WTC11 (cell line): Measurements from ENCODE around the gene BTBD1. TPM values are rescaled to one million over a fixed set of nuclear protein-coding genes. Genes with fewer than 3 reads are reported as not detected.
A peak's percentile ranks its signal among the peaks of the same experiment; 100 is the strongest.

ENCODE experiments used
- ATAC-seq: fragments of 200-7000 bp; cut with Tn5 transposase; 2 replicates; pipeline ENCODE4 v1.10.0; 2021; ENCODE audit warnings: mild to moderate bottlenecking, moderate library complexity
- CTCF ChIA-PET: fragments of 300-600 bp; sonication (Branson Sonifier 250); formaldehyde crosslinking; loops from one replicate; lab custom pipeline; 2021; ENCODE audit warnings: antibody characterized with exemption; lab: Charles Lee
- POLR2A ChIA-PET: fragments of 350-600 bp; sonication (Branson Sonifier 250); formaldehyde crosslinking; loops from one replicate; lab custom pipeline; 2021; ENCODE audit warnings: antibody characterized with exemption; lab: Charles Lee
- DNase-seq: peaks from one replicate; pipeline ENCODE4 v3.0.0; 2021; ENCODE audit warnings: low spot score
- H3K27ac Mint-ChIP-seq: 2 replicates; pipeline ENCODE4 v1.8.0; 2021; ENCODE audit warnings: mixed read lengths
- H3K27me3 Mint-ChIP-seq: 2 replicates; pipeline ENCODE4 v1.8.0; 2021; ENCODE audit warnings: low read depth, mild to moderate bottlenecking, moderate library complexity, mixed read lengths
- H3K36me3 Mint-ChIP-seq: 2 replicates; pipeline ENCODE4 v1.8.0; 2021; ENCODE audit warnings: mixed read lengths
- H3K4me1 Mint-ChIP-seq: 2 replicates; pipeline ENCODE4 v1.8.0; 2022; ENCODE audit warnings: mixed read lengths
- H3K4me3 Mint-ChIP-seq: 2 replicates; pipeline ENCODE4 v1.8.0; 2021; ENCODE audit warnings: mild to moderate bottlenecking, moderate library complexity, mixed read lengths
- H3K9me3 Mint-ChIP-seq: 2 replicates; pipeline ENCODE4 v1.8.0; 2021; ENCODE audit warnings: mixed read lengths
- CBFB ChIP-seq: sonication (generic); formaldehyde crosslinking; IDR thresholded peaks from 2 replicates; pipeline ENCODE4 v1.8.1; 2022; ENCODE audit warnings: mild to moderate bottlenecking, low read depth, missing genetic modification reagents
- CREM ChIP-seq: sonication (generic); formaldehyde crosslinking; IDR thresholded peaks from 2 replicates; pipeline ENCODE4 v1.8.1; 2022; ENCODE audit warnings: mild to moderate bottlenecking, missing genetic modification reagents, moderate library complexity
- ESRRA ChIP-seq: sonication (generic); formaldehyde crosslinking; IDR thresholded peaks from 2 replicates; pipeline ENCODE4 v1.8.1; 2022; ENCODE audit warnings: mild to moderate bottlenecking, missing genetic modification reagents, borderline replicate concordance
- FOXK1 ChIP-seq: sonication (generic); formaldehyde crosslinking; IDR thresholded peaks from 2 replicates; pipeline ENCODE4 v1.8.0; 2022; ENCODE audit warnings: mild to moderate bottlenecking, moderate library complexity, missing genetic modification reagents
- GABPB1 ChIP-seq: sonication (generic); formaldehyde crosslinking; IDR thresholded peaks from 2 replicates; pipeline ENCODE4 v1.8.1; 2023; ENCODE audit warnings: mild to moderate bottlenecking, missing genetic modification reagents
- NR1H2 ChIP-seq: sonication (generic); formaldehyde crosslinking; IDR thresholded peaks from 2 replicates; pipeline ENCODE4 v1.9.0; 2021; ENCODE audit warnings: mild to moderate bottlenecking, moderate library complexity, missing genetic modification reagents
- SMAD3 ChIP-seq: sonication (generic); formaldehyde crosslinking; IDR thresholded peaks from 2 replicates; pipeline ENCODE4 v1.8.0; 2022; ENCODE audit warnings: missing genetic modification reagents, mild to moderate bottlenecking, borderline replicate concordance
- ZNF138 ChIP-seq: sonication (generic); formaldehyde crosslinking; conservative IDR thresholded peaks from 2 replicates; pipeline ENCODE4 v1.8.1; 2022; ENCODE audit warnings: mild to moderate bottlenecking, moderate library complexity, missing genetic modification reagents
- total RNA-seq: library from RNA; stranded (reverse); gene quantifications from 3 replicates; pipeline ENCODE4 v1.2.3, GENCODE V29; 2021
- TF ChIP-seq, protein P1 (sequence below): sonication (generic); formaldehyde crosslinking; IDR thresholded peaks from 2 replicates; pipeline ENCODE4 v1.8.1; 2023; ENCODE audit warnings: mild to moderate bottlenecking, missing genetic modification reagents, moderate library complexity
- TF ChIP-seq, protein P2 (sequence below): sonication (generic); formaldehyde crosslinking; conservative IDR thresholded peaks from 2 replicates; pipeline ENCODE4 v1.8.1; 2023; ENCODE audit warnings: mild to moderate bottlenecking, low read depth, missing genetic modification reagents, moderate library complexity
- TF ChIP-seq, protein P3 (sequence below): sonication (generic); formaldehyde crosslinking; IDR thresholded peaks from 2 replicates; pipeline ENCODE4 v1.8.0; 2022; ENCODE audit warnings: mild to moderate bottlenecking, missing genetic modification reagents
- TF ChIP-seq, protein P4 (sequence below): sonication (generic); formaldehyde crosslinking; IDR thresholded peaks from 2 replicates; pipeline ENCODE4 v1.8.1; 2022; ENCODE audit warnings: low read depth, missing genetic modification reagents, borderline replicate concordance
- TF ChIP-seq, protein P5 (sequence below): sonication (generic); formaldehyde crosslinking; IDR thresholded peaks from 2 replicates; pipeline ENCODE4 v1.8.0; 2022; ENCODE audit warnings: mild to moderate bottlenecking, missing genetic modification reagents
- TF ChIP-seq, protein P6 (sequence below): sonication (generic); formaldehyde crosslinking; IDR thresholded peaks from 2 replicates; pipeline ENCODE4 v1.8.1; 2022; ENCODE audit warnings: low read depth, mild to moderate bottlenecking, moderate library complexity, missing genetic modification reagents, borderline replicate concordance
- TF ChIP-seq, protein P7 (sequence below): sonication (generic); formaldehyde crosslinking; IDR thresholded peaks from 2 replicates; pipeline ENCODE4 v1.8.1; 2023; ENCODE audit warnings: mild to moderate bottlenecking, missing genetic modification reagents
- TF ChIP-seq, protein P8 (sequence below): fragments of 250-450 bp; sonication (Bioruptor Pico); IDR thresholded peaks from 2 replicates; pipeline ENCODE4 v1.9.0; 2021; ENCODE audit warnings: mild to moderate bottlenecking
- TF ChIP-seq, protein P9 (sequence below): sonication (generic); formaldehyde crosslinking; IDR thresholded peaks from 2 replicates; pipeline ENCODE4 v1.8.1; 2023; ENCODE audit warnings: mild to moderate bottlenecking, moderate library complexity, missing genetic modification reagents
- TF ChIP-seq, protein P10 (sequence below): sonication (generic); formaldehyde crosslinking; IDR thresholded peaks from 2 replicates; pipeline ENCODE4 v1.8.1; 2022; ENCODE audit warnings: mild to moderate bottlenecking, missing genetic modification reagents, moderate library complexity, borderline replicate concordance

BTBD1 gene
- total RNA-seq, 1 experiment from 2014 or later: 39.6 TPM

DNA sequence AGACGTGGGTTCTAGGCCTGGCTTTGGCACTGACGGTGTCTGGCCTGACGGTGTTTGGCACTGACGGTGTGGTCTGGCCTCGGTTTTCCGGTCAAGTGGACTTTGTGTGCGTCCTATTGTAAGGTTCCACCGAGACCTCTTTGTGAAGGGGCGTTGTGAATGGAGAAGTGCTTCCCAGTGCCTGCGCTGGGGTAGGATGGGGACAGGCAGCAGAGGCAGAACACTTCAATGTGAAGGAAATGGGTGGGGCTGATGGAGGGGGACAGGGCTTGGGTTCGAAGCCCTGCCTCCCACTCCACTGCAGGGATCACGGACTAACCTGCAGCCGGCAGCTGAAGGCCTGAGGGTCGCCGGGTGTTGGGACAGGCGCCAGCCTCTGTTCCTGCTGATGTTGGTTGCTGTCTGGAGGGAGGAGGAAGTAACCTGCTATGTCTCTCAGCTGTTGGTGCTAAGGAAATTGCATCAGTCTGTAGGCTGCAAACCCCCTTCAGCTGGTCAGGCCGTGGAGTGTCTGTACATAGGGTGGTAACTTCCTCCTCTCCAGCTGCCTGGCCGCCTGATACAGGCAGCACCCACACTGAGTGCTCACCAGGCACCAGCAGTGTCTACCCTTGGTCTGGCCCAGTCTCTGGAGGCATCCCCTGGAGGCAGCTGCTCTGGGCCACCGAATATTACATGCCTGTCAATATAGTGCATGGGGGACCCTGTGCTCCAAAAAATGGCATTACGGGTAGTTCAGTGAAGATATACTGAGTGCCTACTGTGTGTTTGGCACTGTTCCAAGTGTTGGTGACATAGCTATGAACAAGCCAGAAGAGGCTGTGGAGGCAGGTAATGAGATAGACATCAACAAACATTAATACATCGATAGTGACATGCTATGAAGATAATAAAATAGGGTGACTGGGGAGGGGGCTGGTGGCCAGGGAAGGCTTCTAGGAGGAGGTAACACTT lies 41.5 kb upstream of the BTBD1 start:
- no peaks in the 10 kb centered on the region for H3K36me3 Mint-ChIP-seq
- H3K27ac Mint-ChIP-seq: no peak overlapping the region
- H3K27me3 Mint-ChIP-seq: peaks cover 52% of the 10 kb centered on the region
- peak overlapping the region; percentile 66 for H3K4me3 Mint-ChIP-seq
- ATAC-seq (peak; percentile 16), DNase-seq (no peak)
- peaks cover 9% of the 10 kb centered on the region for H3K4me1 Mint-ChIP-seq
- POLR2A ChIA-PET: interaction anchor here (0.6 to 1.1 kb wide), 3 partner anchors 20 to 96 kb away, joined by 3 read pairs; no protein-coding TSS in a partner anchor
- CTCF ChIA-PET: interaction anchor here (0.9 to 1.2 kb wide), 2 partner anchors 97 to 328 kb away, joined by 3 read pairs; partner anchors contain the start of gene C15orf40
- peaks cover 10% of the 10 kb centered on the region for H3K9me3 Mint-ChIP-seq
- no peak for TF ChIP-seq FOXK1 (CRISPR knock-in tag)
- TF ChIP-seq, protein P1, sequence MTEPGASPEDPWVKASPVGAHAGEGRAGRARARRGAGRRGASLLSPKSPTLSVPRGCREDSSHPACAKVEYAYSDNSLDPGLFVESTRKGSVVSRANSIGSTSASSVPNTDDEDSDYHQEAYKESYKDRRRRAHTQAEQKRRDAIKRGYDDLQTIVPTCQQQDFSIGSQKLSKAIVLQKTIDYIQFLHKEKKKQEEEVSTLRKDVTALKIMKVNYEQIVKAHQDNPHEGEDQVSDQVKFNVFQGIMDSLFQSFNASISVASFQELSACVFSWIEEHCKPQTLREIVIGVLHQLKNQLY (CRISPR knock-in tag): no peak
- TF ChIP-seq CBFB (CRISPR knock-in tag): no peak
- TF ChIP-seq ESRRA: no peak
- TF ChIP-seq, protein P2, sequence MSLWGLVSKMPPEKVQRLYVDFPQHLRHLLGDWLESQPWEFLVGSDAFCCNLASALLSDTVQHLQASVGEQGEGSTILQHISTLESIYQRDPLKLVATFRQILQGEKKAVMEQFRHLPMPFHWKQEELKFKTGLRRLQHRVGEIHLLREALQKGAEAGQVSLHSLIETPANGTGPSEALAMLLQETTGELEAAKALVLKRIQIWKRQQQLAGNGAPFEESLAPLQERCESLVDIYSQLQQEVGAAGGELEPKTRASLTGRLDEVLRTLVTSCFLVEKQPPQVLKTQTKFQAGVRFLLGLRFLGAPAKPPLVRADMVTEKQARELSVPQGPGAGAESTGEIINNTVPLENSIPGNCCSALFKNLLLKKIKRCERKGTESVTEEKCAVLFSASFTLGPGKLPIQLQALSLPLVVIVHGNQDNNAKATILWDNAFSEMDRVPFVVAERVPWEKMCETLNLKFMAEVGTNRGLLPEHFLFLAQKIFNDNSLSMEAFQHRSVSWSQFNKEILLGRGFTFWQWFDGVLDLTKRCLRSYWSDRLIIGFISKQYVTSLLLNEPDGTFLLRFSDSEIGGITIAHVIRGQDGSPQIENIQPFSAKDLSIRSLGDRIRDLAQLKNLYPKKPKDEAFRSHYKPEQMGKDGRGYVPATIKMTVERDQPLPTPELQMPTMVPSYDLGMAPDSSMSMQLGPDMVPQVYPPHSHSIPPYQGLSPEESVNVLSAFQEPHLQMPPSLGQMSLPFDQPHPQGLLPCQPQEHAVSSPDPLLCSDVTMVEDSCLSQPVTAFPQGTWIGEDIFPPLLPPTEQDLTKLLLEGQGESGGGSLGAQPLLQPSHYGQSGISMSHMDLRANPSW (CRISPR knock-in tag): no peak
- TF ChIP-seq, protein P3, sequence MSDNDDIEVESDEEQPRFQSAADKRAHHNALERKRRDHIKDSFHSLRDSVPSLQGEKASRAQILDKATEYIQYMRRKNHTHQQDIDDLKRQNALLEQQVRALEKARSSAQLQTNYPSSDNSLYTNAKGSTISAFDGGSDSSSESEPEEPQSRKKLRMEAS: no peak
- TF ChIP-seq, protein P4, sequence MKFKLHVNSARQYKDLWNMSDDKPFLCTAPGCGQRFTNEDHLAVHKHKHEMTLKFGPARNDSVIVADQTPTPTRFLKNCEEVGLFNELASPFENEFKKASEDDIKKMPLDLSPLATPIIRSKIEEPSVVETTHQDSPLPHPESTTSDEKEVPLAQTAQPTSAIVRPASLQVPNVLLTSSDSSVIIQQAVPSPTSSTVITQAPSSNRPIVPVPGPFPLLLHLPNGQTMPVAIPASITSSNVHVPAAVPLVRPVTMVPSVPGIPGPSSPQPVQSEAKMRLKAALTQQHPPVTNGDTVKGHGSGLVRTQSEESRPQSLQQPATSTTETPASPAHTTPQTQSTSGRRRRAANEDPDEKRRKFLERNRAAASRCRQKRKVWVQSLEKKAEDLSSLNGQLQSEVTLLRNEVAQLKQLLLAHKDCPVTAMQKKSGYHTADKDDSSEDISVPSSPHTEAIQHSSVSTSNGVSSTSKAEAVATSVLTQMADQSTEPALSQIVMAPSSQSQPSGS (CRISPR knock-in tag): no peak
- no peak for TF ChIP-seq CREM (CRISPR knock-in tag)
- TF ChIP-seq SMAD3 (CRISPR knock-in tag): no peak
- TF ChIP-seq, protein P5, sequence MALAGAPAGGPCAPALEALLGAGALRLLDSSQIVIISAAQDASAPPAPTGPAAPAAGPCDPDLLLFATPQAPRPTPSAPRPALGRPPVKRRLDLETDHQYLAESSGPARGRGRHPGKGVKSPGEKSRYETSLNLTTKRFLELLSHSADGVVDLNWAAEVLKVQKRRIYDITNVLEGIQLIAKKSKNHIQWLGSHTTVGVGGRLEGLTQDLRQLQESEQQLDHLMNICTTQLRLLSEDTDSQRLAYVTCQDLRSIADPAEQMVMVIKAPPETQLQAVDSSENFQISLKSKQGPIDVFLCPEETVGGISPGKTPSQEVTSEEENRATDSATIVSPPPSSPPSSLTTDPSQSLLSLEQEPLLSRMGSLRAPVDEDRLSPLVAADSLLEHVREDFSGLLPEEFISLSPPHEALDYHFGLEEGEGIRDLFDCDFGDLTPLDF: no peak
- no peak for TF ChIP-seq ZNF138 (CRISPR knock-in tag)
- TF ChIP-seq, protein P6, sequence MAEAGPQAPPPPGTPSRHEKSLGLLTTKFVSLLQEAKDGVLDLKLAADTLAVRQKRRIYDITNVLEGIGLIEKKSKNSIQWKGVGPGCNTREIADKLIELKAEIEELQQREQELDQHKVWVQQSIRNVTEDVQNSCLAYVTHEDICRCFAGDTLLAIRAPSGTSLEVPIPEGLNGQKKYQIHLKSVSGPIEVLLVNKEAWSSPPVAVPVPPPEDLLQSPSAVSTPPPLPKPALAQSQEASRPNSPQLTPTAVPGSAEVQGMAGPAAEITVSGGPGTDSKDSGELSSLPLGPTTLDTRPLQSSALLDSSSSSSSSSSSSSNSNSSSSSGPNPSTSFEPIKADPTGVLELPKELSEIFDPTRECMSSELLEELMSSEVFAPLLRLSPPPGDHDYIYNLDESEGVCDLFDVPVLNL (CRISPR knock-in tag): no peak
- TF ChIP-seq, protein P7, sequence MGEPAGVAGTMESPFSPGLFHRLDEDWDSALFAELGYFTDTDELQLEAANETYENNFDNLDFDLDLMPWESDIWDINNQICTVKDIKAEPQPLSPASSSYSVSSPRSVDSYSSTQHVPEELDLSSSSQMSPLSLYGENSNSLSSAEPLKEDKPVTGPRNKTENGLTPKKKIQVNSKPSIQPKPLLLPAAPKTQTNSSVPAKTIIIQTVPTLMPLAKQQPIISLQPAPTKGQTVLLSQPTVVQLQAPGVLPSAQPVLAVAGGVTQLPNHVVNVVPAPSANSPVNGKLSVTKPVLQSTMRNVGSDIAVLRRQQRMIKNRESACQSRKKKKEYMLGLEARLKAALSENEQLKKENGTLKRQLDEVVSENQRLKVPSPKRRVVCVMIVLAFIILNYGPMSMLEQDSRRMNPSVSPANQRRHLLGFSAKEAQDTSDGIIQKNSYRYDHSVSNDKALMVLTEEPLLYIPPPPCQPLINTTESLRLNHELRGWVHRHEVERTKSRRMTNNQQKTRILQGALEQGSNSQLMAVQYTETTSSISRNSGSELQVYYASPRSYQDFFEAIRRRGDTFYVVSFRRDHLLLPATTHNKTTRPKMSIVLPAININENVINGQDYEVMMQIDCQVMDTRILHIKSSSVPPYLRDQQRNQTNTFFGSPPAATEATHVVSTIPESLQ (CRISPR knock-in tag): no peak
- TF ChIP-seq, protein P8, sequence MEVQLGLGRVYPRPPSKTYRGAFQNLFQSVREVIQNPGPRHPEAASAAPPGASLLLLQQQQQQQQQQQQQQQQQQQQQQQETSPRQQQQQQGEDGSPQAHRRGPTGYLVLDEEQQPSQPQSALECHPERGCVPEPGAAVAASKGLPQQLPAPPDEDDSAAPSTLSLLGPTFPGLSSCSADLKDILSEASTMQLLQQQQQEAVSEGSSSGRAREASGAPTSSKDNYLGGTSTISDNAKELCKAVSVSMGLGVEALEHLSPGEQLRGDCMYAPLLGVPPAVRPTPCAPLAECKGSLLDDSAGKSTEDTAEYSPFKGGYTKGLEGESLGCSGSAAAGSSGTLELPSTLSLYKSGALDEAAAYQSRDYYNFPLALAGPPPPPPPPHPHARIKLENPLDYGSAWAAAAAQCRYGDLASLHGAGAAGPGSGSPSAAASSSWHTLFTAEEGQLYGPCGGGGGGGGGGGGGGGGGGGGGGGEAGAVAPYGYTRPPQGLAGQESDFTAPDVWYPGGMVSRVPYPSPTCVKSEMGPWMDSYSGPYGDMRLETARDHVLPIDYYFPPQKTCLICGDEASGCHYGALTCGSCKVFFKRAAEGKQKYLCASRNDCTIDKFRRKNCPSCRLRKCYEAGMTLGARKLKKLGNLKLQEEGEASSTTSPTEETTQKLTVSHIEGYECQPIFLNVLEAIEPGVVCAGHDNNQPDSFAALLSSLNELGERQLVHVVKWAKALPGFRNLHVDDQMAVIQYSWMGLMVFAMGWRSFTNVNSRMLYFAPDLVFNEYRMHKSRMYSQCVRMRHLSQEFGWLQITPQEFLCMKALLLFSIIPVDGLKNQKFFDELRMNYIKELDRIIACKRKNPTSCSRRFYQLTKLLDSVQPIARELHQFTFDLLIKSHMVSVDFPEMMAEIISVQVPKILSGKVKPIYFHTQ (CRISPR knock-in tag): no peak
- TF ChIP-seq NR1H2 (CRISPR knock-in tag): no peak
- TF ChIP-seq, protein P9, sequence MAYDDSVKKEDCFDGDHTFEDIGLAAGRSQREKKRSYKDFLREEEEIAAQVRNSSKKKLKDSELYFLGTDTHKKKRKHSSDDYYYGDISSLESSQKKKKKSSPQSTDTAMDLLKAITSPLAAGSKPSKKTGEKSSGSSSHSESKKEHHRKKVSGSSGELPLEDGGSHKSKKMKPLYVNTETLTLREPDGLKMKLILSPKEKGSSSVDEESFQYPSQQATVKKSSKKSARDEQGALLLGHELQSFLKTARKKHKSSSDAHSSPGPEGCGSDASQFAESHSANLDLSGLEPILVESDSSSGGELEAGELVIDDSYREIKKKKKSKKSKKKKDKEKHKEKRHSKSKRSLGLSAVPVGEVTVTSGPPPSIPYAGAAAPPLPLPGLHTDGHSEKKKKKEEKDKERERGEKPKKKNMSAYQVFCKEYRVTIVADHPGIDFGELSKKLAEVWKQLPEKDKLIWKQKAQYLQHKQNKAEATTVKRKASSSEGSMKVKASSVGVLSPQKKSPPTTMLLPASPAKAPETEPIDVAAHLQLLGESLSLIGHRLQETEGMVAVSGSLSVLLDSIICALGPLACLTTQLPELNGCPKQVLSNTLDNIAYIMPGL (CRISPR knock-in tag): no peak
- TF ChIP-seq GABPB1 (CRISPR knock-in tag): no peak
- TF ChIP-seq, protein P10, sequence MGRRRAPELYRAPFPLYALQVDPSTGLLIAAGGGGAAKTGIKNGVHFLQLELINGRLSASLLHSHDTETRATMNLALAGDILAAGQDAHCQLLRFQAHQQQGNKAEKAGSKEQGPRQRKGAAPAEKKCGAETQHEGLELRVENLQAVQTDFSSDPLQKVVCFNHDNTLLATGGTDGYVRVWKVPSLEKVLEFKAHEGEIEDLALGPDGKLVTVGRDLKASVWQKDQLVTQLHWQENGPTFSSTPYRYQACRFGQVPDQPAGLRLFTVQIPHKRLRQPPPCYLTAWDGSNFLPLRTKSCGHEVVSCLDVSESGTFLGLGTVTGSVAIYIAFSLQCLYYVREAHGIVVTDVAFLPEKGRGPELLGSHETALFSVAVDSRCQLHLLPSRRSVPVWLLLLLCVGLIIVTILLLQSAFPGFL: no peak
- TF ChIP-seq, all 79 proteins: peak for 0
